OCI-LY1 (cell line): ENCODE measurements around the gene CFAP20DC.

Experiments
- CTCF ChIP-seq: fragments of 200-600 bp; sonication (generic), shearing (Covaris generic); IDR thresholded peaks from 2 replicates; pipeline ENCODE4 v1.5.1; 2017; ENCODE audit warnings: mild to moderate bottlenecking, antibody characterized with exemption, low read length, moderate library complexity, mixed read lengths
- EZH2 ChIP-seq: fragments of 200-600 bp; sonication (generic), shearing (Covaris generic); IDR thresholded peaks from 2 replicates; pipeline ENCODE4 v1.8.0; 2017; ENCODE audit warnings: borderline replicate concordance, mixed run types, mild to moderate bottlenecking, antibody characterized with exemption, low read length, moderate library complexity, mixed read lengths

- no peak for TF ChIP-seq CTCF
- no peak for TF ChIP-seq EZH2
Measured at GRCh38 chr3:59074764-59075163, 24.9 kb upstream of the CFAP20DC start.
